Measurements from ENCODE around the gene TMEFF2. TPM values are rescaled to one million over a fixed set of nuclear protein-coding genes. Genes with fewer than 3 reads are reported as not detected.

Gene TMEFF2
- total RNA-seq, 4 donors from 2014 or later: 0.20 TPM; not detected in 3

- no peak overlapping the region for H3K27ac ChIP-seq
- peaks cover 0 to 3% (median 0%) of the 10 kb centered on the region in 3 donors for H3K27me3 ChIP-seq
- H3K4me3 ChIP-seq: peak overlapping the region in 2 of 4 donors; percentile 19 to 28
- H3K36me3 ChIP-seq: no peaks in the 10 kb centered on the region
- in situ Hi-C loops (cut with MboI; ENCODE audit: low sequenced_read_pairs in 4 of 4): loop anchor here (5.0 to 25.0 kb wide), 5 partner anchors 350 to 1000 kb away; partner anchors contain the start of gene STAT4 (in 1 of the 4)
- ATAC-seq (no peak), DNase-seq (peak; percentile 4 to 18)
- no peaks in the 10 kb centered on the region for H3K9me3 ChIP-seq
- no peaks in the 10 kb centered on the region for H3K4me1 ChIP-seq
- intact Hi-C loops (cut with DNase I; ENCODE audit: low total_unique reads): loop anchor here (1.0 to 2.0 kb wide), 2 partner anchors 350 to 608 kb away; no protein-coding TSS in a partner anchor
- no peak for TF ChIP-seq POLR2A (IDR thresholded peaks at IDR 0.05)
- peak; percentile 78 to 92 (median 83) for TF ChIP-seq CTCF (IDR thresholded peaks at IDR 0.05 in 4 of 5, conservative IDR thresholded peaks at IDR 0.05 in 1 of 5)
Measured at GRCh38 chr2:192162392-192163042, 32.2 kb downstream of the TMEFF2 start.

GRCh38 chr2:192161656-192162290 is 33.0 kb downstream of the TMEFF2 start:
- Histone ChIP-seq H3K9me3 (no peaks in the 10 kb centered on the region), H3K27me3 (no peaks in the 10 kb centered on the region), H3K36me3 (no peaks in the 10 kb centered on the region), H3K27ac (no peak overlapping the region), H3K4me3 (peak overlapping the region in 1 of 4 donors; percentile 28), H3K4me1 (no peaks in the 10 kb centered on the region)
- in situ Hi-C loops (cut with MboI; ENCODE audit: low sequenced_read_pairs in 4 of 4): loop anchor here (5.0 to 25.0 kb wide), 5 partner anchors 349 to 999 kb away; partner anchors contain the start of gene STAT4 (in 1 of the 4)
- ATAC-seq: no peak
- intact Hi-C loops (cut with DNase I; ENCODE audit: low total_unique reads): loop anchor here (1.0 to 2.0 kb wide), 2 partner anchors 349 to 607 kb away; no protein-coding TSS in a partner anchor
- no peak for DNase-seq
- TF ChIP-seq CTCF (IDR thresholded peaks at IDR 0.05 in 4 of 5, conservative IDR thresholded peaks at IDR 0.05 in 1 of 5) (no peak), POLR2A (IDR thresholded peaks at IDR 0.05) (no peak)

GRCh38 chr2:192159736-192160135 is 35.0 kb downstream of the TMEFF2 start:
- ATAC-seq (no peak), DNase-seq (no peak)
- no peak overlapping the region for H3K27ac ChIP-seq
- no peak overlapping the region for H3K4me3 ChIP-seq
- no peaks in the 10 kb centered on the region for H3K9me3 ChIP-seq
- intact Hi-C loops (cut with DNase I; ENCODE audit: low total_unique reads): no loop called here
- H3K27me3 ChIP-seq: no peaks in the 10 kb centered on the region
- TF ChIP-seq CTCF (IDR thresholded peaks at IDR 0.05 in 4 of 5, conservative IDR thresholded peaks at IDR 0.05 in 1 of 5): no peak
- no peak for TF ChIP-seq POLR2A (IDR thresholded peaks at IDR 0.05)
- H3K36me3 ChIP-seq: no peaks in the 10 kb centered on the region
- H3K4me1 ChIP-seq: no peaks in the 10 kb centered on the region
- in situ Hi-C loops (cut with MboI; ENCODE audit: low sequenced_read_pairs in 4 of 4): loop anchor here (5.0 to 25.0 kb wide), 6 partner anchors 347 to 997 kb away; partner anchors contain the start of gene STAT4 (in 1 of the 4)

- TF ChIP-seq CTCF (IDR thresholded peaks at IDR 0.05 in 4 of 5, conservative IDR thresholded peaks at IDR 0.05 in 1 of 5) (no peak), POLR2A (IDR thresholded peaks at IDR 0.05) (no peak)
- intact Hi-C loops (cut with DNase I; ENCODE audit: low total_unique reads) (no loop called here), in situ Hi-C loops (cut with MboI; ENCODE audit: low sequenced_read_pairs in 4 of 4) (loop anchor here in 3 of 4 donors (5.0 to 25.0 kb wide), 4 partner anchors 347 to 997 kb away; partner anchors contain the start of gene STAT4 (in 1 of the 3))
- DNase-seq (no peak), ATAC-seq (no peak)
- no peak overlapping the region for H3K4me3 ChIP-seq
- H3K36me3 ChIP-seq: no peaks in the 10 kb centered on the region
- no peaks in the 10 kb centered on the region for H3K27me3 ChIP-seq
- no peak overlapping the region for H3K27ac ChIP-seq
- no peaks in the 10 kb centered on the region for H3K9me3 ChIP-seq
- H3K4me1 ChIP-seq: no peaks in the 10 kb centered on the region
Measured at GRCh38 chr2:192159208-192159607, 35.5 kb downstream of the TMEFF2 start.

Data from gastrocnemius medialis (tissue), 4 donors.